ENCODE data around the gene DNAH17. TPM values are rescaled to one million over a fixed set of nuclear protein-coding genes. Genes with fewer than 3 reads are reported as not detected.

The DNAH17 gene
- total RNA-seq, 1 experiment from 2014 or later: 0.18 TPM

Other genes starting within 250 kb of the DNAH17 start
- 53.1 TPM for gene SOCS3, start 217.3 kb downstream of the DNAH17 start, total RNA-seq (2021; ENCODE audit: unreplicated experiment)
- gene PGS1, start 198.7 kb downstream of the DNAH17 start, total RNA-seq (2021; ENCODE audit: unreplicated experiment): 47.5 TPM
- gene CYTH1, start 204.9 kb upstream of the DNAH17 start, total RNA-seq (2021; ENCODE audit: unreplicated experiment): 46.7 TPM